HEK293 (cell line): Measurements from ENCODE around the gene SP2.

ENCODE experiments used
- KLF7 ChIP-seq: fragments of 450-650 bp; formaldehyde crosslinking; IDR thresholded peaks from 2 replicates; pipeline ENCODE4 v1.5.1; 2016; ENCODE audit warnings: missing biosample characterization, missing genetic modification characterization, borderline replicate concordance
- SCRT2 ChIP-seq: fragments of 450-650 bp; formaldehyde crosslinking; IDR thresholded peaks from 2 replicates; pipeline ENCODE4 v1.5.1; 2016; ENCODE audit warnings: missing biosample characterization, missing genetic modification characterization
- ZNF510 ChIP-seq: fragments of 450-650 bp; formaldehyde crosslinking; IDR thresholded peaks from 2 replicates; pipeline ENCODE4 v1.5.1; 2018; ENCODE audit warnings: mild to moderate bottlenecking, missing genetic modification characterization, missing biosample characterization; ENCODE audit not compliant: insufficient replicate concordance
- ZNF558 ChIP-seq: fragments of 450-650 bp; formaldehyde crosslinking; IDR thresholded peaks from 2 replicates; pipeline ENCODE4 v1.5.1; 2016; ENCODE audit warnings: missing biosample characterization, missing genetic modification characterization
- TF ChIP-seq, protein P1 (sequence below): fragments of 450-650 bp; formaldehyde crosslinking; IDR thresholded peaks from 2 replicates; pipeline ENCODE4 v1.5.1; 2016; ENCODE audit warnings: missing biosample characterization, missing genetic modification characterization

DNA sequence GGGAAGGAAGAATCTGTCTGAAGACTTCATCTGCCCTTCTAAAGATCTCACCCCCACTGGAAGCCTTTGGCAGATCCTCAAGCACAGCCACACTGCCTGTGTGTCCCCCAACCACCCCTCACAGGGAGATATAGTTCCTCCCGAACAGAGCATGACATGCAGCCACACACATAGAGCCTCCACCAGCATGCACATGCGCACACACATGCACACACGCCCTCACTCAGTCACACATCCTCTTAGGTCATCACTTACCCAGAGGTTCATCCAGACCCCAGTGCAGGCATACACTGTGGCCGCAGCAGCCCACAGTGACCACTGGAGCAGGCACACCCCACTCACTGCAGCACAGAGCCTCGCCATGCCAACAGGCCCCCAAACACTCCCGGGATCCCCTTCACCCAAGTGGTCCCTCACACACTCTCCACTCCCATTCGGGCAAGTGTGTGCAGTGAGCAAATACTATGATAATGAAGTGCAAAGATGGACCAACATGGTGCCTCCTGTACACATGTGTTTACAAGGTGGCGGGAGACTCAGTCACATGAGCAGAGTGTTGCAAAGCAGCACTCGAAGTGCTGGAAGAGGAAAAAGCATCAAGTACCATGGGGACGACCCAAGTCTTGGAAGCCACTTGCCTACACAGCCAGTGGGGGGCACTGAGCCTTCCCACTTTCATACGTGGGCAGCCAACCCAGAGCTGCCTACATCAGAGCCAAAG lies 28.1 kb upstream of the SP2 start:
- TF ChIP-seq, protein P1, sequence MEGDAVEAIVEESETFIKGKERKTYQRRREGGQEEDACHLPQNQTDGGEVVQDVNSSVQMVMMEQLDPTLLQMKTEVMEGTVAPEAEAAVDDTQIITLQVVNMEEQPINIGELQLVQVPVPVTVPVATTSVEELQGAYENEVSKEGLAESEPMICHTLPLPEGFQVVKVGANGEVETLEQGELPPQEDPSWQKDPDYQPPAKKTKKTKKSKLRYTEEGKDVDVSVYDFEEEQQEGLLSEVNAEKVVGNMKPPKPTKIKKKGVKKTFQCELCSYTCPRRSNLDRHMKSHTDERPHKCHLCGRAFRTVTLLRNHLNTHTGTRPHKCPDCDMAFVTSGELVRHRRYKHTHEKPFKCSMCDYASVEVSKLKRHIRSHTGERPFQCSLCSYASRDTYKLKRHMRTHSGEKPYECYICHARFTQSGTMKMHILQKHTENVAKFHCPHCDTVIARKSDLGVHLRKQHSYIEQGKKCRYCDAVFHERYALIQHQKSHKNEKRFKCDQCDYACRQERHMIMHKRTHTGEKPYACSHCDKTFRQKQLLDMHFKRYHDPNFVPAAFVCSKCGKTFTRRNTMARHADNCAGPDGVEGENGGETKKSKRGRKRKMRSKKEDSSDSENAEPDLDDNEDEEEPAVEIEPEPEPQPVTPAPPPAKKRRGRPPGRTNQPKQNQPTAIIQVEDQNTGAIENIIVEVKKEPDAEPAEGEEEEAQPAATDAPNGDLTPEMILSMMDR (tag by site-specific recombination), result no peak
- TF ChIP-seq SCRT2 (no peak), ZNF558 (tag by site-specific recombination) (no peak), ZNF510 (no peak), KLF7 (tag by site-specific recombination) (no peak)
